Activated naive CD8-positive, alpha-beta T cell treated with anti-CD3 and anti-CD28 coated beads, Interleukin-2, amount 50 U/mL, for 16 hours (primary cell): ENCODE measurements around the gene ABCB9.

Experiments used
- DNase-seq: peaks from one replicate; pipeline ENCODE4 v3.0.0-alpha.2; 2020; ENCODE audit warnings: low read depth, low spot score

The ABCB9 gene

DNA sequence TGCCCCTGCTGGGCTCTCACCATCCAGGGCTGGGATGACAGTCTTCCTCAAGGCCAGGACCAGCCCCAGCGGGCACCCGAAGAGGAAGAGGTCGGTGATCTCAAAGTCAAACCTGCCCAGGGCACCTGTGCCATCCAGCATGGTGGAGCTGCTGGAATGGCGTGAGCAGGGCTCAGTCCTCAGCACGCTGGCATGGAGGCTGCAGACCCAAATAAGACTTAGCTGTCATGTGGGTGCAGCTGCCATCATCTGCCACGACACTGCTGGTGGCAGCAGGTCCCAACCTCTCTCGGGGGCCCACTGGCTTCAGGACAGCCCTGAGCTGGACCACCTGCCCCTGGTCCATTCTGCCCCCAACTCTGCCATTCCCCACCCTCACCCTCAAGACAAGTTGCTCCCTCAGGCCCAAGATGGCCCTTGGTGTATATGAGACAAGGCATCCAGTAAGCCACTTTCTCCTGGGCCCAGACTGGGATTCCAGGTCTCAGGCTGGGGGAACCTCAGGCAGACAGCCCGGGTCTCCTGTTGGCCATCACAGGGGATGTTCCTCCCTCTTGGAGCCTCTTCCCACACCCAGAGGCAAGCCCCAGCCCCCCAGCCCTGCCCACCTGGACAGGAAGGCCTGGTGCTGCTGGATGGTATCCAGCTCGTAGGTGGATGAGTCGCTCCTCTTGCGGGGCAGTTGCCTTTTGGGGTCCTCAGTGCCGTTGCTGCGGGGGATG lies 28.7 kb upstream of the ABCB9 start:
- DNase-seq = no peak

DNA sequence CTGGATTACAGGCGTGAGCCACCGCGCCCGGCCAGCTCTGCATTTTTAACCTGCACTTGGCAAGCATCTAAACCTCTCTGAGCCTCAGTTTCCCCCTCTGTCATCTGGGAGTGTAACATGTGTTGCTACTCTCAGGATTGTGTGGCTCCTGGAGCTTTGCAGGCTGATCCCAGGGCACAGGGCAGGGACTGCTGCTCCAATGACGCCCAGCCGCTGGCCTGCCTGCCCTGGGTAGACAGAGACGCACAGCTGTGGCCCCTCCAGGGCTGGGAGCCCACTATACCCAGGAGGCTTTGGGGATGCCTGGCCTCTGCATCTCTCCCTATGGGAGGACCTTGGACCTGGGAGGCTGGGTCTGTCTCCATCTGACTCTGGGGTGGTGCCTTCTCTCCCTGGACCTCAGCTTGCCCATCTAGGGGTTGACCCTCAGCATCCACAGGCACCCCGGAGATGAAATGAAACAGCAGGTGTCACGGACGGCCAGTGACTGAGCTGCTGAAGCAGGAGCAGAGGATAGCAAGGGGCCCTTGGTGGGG lies 27.9 kb upstream of the ABCB9 start:
- no peak for DNase-seq

DNA sequence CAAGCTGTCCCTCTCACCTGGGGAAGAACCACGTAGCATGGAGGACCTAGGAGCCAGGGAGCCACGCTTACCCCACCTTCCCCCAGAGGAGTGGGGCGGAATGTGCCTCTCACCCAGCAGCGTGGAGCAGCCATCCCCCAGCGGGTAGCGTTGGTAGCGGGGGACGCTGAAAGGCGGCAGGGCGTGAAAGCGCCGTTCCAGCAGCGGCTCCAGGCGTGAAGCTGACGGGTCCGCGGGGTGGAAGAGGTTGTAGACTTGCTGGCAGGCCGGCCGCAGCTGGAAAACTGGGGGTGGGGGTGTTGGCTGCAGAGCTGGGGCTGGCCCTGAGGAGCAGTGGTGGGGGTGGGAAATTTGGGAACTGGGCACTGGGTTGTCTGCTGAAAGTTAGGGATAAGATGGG lies 26.1 kb upstream of the ABCB9 start:
- DNase-seq = no peak

DNA sequence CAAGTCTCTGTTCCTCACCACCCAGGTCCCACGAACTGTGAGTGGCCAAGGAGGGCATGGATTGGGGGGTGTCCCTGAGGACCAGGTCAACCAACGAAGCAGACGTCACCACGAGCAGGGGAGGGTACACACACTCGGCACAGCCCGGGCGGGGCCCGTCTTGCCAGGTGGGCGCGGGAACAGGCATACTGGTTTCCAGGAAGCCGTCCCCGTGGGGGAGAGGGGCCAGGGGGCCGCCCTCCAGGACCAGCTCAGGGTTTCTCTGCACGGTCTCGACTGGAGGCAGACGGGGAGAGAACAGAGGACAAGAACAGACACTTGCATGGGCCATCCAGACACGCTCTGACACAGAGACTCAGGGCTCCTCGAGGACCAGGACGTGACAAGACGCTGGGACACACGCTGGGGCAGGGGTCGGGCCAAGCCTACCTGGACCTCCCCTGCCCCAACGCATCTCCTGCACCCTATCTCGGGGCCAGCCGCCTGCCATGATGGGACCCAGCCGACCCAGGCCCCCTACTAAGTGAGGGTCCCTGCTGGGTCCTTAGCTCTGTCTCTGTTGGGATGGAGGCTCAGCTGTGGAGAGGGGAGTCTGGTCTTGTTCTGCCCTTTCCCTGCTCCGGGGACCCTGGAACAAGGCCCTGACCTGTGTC lies 25.5 kb upstream of the ABCB9 start:
- DNase-seq = no peak

- DNase-seq = no peak
Measured at GRCh38 chr12:122990961-122991622, 24.8 kb upstream of the ABCB9 start.

DNA sequence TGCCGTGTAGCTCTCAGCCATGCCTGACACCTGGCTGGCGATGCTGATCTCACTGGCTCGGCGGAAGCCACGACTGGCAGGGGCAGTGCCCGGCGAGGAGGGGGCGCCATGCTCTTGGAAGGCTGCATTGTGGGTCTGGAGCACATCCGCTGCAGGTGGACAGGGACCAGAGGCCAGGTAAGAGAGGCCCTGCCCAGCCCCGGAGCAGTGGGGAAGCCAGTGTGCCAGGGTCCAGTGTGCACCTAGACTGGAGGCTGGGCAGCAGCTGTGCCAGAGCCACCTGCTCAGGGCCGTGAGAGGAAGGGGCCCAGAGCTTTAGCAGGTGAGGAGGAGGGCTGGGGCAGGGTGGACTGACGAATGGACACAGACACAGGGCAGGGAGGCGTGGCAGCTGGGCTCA lies 24.3 kb upstream of the ABCB9 start:
- DNase-seq = no peak

DNA sequence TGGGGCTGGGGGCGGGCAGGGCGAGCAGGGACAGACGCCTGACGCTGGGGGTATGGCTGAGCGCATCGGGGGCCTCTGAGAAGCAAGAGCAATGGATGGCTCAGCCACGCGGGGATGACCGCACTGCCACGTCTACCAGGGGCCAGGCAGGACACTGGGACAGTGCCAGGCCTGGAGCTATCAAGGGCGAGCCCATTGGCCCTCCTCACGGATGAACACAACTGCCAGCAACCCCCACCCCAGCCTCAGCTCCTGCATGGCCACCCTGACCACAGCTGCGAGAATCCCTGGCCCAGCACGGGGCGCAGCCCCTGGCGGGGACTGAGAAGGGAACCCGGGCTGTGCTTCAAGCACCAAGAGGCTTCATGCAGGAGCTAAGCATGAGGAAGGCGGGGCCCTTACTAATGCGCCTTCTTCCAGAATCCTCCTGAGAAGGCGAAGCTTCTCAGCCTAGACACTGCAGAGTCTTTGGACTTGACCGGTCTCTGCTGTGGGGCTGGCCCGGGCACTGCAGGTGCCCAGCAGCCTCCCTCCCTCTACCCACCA lies 23.7 kb upstream of the ABCB9 start:
- DNase-seq = no peak

DNA sequence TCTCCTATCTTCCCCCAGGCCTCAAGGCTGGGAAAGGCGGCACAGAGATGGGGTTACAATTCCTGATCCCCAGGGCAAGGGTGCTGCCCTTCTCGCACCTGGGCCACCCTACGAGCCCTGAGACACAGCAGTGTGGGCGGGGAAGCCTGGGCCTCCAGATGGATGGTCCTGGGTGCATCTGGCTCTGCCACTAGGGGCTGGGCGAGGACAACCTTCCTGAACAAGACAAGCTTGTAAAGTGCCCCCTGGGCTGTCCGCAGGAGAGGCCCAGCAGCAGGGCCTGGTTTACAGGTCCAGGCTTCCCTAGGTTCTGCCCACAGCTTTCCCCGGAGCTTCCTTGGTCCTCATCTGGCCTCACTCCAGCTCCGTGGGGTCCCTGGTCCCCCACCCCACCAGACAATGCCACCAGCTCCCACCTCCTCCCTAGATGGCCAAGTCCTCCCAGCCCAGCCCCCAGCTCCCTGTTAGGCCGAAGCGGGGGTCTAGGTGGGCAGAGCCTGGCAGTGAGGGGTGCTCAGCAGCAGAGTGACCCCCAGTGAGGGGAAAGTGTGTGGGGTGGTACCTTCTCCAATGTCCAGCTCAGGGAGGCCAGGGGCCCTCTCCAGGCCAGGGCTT lies 23.1 kb upstream of the ABCB9 start:
- no peak for DNase-seq

DNA sequence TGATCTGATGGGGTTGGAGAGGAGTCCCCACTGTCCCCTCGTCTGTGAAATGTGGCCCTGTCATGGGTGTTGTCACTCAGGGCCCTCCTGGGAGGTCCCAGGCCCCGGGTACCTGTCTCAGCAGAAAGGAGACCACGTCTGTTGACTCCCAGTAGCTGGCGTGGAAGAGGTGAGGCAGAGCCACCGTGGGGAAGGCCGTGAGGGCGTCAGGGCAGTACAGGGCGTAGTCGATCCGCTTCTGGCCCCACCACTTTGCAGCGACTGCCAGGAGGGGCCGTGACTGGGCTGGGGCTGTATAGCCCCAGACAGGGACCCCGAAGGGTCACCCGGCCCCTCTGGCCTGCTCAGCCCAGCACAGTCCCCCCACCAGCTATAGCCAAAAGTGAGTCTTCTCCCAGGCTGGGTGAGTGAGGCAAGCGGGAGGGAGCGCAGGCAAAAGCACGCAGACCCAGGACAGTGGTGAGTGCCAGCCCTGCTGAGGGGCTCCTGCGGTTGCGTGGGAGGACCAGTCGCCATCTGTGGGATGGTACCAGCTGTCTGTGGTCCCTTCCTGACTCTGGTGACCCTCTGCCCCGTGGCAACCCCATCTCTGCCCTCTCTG lies 22.4 kb upstream of the ABCB9 start:
- DNase-seq = no peak

DNA sequence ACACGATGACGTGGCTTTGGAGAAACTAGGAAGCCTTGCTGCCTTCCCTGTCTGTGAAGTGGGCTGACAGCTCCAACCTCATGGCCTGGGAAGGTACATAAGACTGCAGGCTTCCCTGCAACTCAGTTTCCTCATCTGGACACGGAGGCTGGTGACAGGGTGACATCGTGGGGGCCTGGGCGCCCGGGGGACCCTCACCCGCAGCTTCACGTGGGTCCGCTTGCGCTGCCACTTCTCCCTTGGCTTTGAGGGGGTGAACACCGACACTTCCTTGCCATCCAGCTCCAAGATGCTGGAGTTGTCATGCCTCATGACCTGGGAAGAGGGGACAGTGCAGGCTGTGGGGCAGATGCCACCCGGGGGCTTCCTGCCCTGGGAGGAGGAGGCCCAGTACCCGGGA lies 21.8 kb upstream of the ABCB9 start:
- no peak for DNase-seq

GRCh38 chr12:122987086-122987951 lies 21.1 kb upstream of the ABCB9 start:
- no peak for DNase-seq

- DNase-seq = no peak
Measured at GRCh38 chr12:122986258-122986871, 20.1 kb upstream of the ABCB9 start.

DNA sequence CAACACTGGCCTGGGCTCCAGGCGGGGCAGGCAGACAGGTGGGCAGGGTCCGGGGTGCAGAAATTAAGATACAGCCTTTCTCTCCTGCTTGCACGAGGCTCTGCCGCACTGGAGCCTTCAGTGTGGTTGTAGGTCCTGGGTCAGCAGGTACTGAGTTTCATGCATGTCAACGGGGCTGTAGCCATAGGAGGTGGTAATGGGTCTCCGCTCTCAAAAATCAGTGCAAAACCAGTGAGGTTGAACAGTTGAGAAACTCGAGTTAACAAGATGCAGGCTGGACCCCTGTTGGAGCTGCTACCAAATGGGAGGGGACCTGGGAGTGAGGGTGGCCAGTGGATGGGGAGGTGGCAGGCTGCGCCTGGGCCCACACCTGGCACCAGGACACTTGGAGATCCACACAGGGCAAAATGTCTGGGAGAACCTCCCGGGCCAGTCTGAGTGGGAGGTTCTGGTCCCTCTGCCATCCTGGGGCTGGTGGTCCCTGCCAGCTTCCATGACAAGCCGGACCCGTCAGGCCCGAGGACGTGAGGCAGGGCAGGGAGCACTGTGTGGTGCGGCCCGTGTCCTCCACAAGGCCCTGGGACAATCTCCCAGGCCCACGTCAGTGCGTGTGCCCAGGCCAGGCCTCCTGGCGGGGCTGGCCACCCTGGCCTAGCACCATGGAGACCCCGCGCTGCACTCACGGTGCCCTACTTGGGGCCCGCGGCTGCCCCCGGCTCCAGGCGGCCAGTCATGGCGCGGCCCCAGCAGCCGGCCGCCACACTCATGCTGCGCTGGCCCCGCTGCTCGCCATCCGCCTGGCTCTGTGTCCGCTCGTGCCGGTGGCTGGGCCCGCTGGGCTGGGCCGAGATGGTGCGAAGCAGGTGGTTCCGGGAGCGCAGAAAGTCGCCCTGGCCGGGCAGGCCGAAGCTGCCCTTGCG lies 19.3 kb upstream of the ABCB9 start:
- DNase-seq = no peak

DNA sequence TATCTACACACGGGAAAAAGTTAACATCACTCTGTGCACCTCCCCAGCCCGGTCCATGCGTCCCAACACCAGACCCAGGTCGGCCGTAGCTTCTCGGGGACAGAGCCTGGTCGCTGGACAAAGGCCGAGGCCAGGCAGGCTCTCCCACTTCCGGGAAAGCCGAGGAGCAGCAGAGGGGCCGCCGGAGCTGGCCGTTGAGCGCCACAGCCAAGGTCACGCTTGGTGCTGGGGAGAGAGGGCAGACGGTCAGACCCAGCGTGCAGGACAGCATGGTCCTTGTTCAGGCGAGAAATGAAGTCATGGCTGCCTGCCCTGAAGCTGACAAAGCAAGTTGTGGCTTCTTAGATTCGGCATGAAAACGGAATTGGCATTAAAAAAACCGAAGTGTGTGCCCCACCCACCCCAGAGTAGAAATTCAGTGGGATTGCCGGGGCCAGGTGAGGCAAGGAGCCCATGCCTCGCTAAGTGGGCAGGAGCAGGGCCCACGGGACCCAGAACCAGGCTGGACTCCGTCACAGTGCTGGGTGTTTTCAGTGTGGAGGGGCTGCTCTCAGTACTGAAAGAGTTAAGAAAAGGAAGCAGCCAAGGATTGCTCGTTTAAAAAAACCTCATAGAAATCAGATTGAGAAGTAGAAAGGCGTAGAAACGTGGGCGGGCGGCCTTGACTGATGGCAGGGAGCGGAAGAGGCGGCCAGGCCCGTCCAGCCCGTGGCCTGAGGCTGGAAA lies 18.5 kb upstream of the ABCB9 start:
- no peak for DNase-seq

- DNase-seq = no peak
Measured at GRCh38 chr12:122983789-122984515, 17.7 kb upstream of the ABCB9 start.

DNA sequence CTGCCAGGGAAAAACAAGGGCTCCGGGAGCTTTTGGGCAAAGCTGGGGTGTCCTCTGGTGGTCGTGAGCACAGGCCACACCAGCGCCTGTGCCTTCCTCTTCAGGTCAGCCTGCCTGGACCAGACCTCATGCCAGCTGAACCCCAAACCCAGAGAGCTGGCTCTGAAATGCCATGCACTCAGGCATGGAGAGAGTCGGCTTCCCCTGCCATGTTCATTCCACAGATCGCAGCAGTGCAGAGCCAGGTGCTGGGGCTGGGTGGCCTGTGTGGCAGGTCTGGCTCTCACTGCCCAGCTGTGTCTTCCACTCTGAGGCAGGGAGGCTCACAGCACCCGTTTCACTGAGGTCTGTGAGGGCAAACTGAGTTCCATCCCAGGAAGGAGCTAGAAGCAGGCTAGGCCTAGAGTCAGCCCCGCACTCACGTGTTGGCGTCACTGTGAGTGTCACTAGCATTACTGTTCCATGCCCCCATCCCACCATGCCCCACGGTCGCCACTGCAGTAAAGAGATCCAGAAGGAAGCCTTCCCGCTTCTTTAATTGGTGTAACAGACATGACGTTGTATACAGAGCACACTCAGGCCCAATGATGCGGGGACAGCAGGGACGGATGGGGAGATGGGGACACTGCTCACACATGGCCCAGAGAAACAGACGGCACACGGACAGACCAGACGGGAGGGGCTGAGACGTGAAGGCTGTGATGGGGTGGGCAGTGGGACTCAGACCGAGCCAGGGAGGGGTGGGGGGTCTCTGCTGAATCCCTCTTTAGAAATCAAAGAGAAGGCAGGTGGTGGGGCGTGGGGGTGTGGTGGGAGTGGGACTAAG lies 16.9 kb upstream of the ABCB9 start:
- no peak for DNase-seq

- no peak for DNase-seq
Measured at GRCh38 chr12:122982477-122982815, 16.2 kb upstream of the ABCB9 start.
